GM12801 (cell line): ENCODE measurements around the gene ASPSCR1.

Source experiments
- TF ChIP-seq, protein P1 (sequence below): IDR thresholded peaks from one replicate; pipeline ENCODE4 v1.5.1; 2011; ENCODE audit warnings: control low read depth; ENCODE audit not compliant: insufficient read length; ENCODE audit errors: extremely low read depth

Gene ASPSCR1

GRCh38 chr17:82054351-82055022 lies 77.1 kb downstream of the ASPSCR1 start:
- TF ChIP-seq, protein P1, sequence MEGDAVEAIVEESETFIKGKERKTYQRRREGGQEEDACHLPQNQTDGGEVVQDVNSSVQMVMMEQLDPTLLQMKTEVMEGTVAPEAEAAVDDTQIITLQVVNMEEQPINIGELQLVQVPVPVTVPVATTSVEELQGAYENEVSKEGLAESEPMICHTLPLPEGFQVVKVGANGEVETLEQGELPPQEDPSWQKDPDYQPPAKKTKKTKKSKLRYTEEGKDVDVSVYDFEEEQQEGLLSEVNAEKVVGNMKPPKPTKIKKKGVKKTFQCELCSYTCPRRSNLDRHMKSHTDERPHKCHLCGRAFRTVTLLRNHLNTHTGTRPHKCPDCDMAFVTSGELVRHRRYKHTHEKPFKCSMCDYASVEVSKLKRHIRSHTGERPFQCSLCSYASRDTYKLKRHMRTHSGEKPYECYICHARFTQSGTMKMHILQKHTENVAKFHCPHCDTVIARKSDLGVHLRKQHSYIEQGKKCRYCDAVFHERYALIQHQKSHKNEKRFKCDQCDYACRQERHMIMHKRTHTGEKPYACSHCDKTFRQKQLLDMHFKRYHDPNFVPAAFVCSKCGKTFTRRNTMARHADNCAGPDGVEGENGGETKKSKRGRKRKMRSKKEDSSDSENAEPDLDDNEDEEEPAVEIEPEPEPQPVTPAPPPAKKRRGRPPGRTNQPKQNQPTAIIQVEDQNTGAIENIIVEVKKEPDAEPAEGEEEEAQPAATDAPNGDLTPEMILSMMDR, result no peak

DNA sequence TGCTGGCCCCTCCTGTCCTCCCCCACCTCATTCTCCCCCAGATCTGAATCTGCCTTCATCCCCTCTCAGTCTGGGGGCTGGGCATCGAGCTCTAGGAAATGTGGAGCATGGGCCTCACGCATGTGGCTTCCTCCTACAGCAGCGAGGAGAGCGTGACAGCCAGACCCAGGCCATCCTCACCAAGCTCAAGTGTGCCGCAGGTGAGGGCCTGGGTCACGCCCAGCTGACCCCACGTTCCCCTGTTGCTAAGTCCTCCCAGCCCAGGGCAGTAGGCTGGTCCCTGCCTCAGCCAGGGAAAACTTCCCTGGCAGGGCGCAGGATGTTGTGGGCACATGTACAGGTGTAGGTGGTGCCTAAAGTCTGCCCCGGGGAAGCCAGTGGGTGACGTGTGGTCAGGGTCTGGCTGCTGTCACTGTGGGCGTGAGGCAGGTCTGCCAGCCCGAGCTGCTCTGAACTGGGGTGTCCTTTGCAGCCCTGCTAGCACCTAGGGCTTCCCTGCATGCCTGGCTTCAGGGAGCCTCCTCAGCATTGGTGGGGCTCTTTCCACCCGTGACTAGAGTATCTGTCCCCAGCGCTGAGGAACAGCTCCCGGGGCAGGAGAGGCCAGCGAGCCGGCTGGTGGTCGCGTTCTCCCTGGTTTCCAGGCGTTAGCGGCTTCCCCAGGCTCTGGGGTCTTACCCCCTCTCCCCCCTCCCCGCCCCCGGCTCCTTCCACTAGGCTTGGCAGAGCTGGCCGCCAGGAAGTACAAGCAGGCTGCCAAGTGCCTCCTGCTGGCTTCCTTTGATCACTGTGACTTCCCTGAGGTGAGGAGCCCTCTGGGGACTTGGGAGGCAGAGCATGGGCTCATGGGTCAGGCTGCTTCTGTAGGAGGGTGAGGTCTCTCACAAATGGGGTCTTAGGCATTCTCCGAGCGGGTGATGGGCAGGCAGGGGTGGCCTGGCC lies 77.9 kb downstream of the ASPSCR1 start:
- TF ChIP-seq, protein P1, result no peak

DNA sequence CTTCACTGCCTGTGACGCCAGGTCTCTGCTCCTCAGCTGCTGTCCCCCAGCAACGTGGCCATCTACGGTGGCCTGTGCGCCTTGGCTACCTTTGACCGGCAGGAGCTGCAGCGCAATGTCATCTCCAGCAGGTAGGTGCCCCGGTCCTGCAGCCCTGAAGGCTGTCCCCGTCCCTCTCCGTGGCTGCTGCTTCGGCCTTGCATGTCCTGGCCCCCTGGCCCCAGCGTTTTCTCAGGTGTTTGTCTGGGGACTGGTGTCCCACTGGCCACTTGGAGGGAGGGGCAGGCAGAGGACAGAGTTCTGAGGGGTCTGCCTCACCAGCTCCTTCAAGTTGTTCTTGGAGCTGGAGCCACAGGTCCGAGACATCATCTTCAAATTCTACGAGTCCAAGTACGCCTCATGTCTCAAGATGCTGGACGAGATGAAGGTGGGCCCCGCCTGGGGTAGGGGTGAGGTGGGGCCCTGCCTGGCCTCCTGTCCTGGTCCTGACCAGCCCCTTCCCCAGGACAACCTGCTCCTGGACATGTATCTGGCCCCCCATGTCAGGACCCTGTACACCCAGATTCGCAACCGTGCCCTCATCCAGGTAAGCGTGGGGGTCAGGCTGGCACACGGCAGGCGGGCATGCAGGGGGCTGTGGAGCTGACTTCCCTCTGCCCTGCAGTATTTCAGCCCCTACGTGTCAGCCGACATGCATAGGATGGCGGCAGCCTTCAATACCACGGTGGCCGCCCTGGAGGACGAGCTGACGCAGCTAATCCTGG lies 78.7 kb downstream of the ASPSCR1 start:
- TF ChIP-seq, protein P1, result no peak

DNA sequence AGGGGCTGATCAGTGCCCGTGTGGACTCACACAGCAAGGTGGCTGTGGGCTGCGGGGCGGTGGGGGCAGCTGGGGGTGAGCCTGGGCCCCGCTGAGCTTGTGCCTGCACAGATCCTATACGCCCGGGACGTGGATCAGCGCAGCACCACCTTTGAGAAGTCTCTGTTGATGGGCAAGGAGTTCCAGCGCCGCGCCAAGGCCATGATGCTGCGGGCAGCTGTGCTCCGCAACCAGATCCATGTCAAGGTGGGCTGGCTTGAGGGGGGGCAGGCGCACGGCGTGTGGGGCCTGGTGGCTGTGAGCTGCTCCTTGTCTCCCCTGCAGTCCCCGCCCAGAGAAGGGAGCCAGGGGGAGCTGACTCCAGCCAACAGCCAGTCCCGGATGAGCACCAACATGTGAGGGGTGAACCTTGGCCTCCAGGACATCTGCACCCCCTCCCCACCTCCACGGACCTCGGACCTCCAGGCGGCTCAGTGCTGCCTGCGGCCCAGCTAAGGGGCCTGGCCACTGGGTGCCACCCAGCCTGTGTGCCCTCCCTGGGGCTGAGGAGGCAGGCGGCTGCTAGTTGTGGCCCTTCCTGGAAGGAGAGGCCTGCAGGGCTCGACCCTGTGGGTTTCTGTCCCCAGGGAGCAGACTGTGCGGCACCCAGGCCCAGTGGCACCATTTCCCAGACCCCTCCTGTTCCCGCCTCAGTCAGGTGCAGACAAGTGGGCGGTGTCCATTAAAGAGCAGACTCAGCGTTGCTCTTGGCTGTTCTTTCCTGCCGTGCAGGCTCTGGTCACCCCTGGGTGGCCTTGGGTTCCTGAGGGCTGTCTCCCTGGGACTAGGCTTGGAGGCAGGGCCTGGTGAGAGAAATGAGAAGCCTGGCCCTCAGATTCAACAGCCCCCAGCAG lies 79.5 kb downstream of the ASPSCR1 start:
- TF ChIP-seq, protein P1, result no peak

DNA sequence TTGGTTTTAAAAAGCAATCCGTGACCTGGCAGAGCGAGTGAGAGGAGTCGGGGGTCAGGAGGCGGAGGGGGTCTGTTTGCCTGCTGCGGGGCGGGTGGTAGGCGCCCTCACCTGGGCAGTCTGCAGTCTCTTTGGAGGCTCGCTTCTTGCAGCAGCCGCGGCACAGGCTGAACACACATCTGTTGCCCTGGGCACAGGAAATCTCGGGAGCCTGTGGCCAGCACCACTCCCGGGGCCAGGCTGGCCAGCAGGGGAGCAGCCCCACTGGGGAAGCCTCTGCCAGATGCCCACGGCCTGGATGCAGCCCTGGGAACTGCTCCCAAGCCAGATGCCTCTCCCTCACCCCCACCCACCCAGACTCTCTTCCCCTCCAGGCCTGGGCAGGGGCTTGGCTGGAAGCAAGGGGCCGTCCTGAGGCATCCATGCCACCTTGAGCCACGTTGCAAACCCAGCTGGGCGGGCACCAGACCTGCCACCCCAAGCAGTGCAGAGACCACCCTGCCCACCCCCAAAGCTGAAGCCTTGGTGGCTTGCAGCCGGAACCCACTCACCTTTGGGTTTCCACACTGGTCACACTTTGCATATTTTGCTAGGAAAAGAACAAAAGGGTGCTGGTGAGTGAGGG lies 80.9 kb downstream of the ASPSCR1 start:
- TF ChIP-seq, protein P1, result no peak

- TF ChIP-seq, protein P1, result no peak
These were observed 81.4 kb downstream of the ASPSCR1 start for GRCh38 chr17:82058855-82059249.
